Esophagus muscularis mucosa (tissue), 4 donors: Measurements from ENCODE around the gene COL27A1. TPM values are rescaled to one million over a fixed set of nuclear protein-coding genes. Genes with fewer than 3 reads are reported as not detected.

Experiments
- DNase-seq: peaks from one replicate; pipeline ENCODE4 v3.0.0-alpha.2; 2017; ENCODE audit errors: extremely low spot score
- H3K27ac ChIP-seq, 4 donors: fragments of 200-600 bp; sonication (generic); replicated peaks in 1 of 4; 1 replicate in 3 of 4; 2 replicates in 1 of 4; pipeline ENCODE4 v1.5.1; 2016 to 2019; ENCODE audit warnings: mild to moderate bottlenecking in 1 of 4
- H3K27me3 ChIP-seq, 4 donors: fragments of 200-600 bp; sonication (generic); one replicate each; pipeline versions ENCODE4 v1.5.1 to v1.6.0; 2016 to 2019
- H3K36me3 ChIP-seq, 4 donors: fragments of 200-600 bp; sonication (generic); one replicate each; pipeline ENCODE4 v1.5.1; 2016 to 2019
- H3K4me1 ChIP-seq, 4 donors: fragments of 200-600 bp; sonication (generic); one replicate each; pipeline ENCODE4 v1.5.1; 2016 to 2019
- H3K4me3 ChIP-seq, 4 donors: fragments of 200-600 bp; sonication (generic); 1 replicate in 2 of 4; 2 replicates in 2 of 4; pipeline ENCODE4 v1.5.1; 2016 to 2019; ENCODE audit warnings: mild to moderate bottlenecking in 4 of 4, moderate library complexity in 1 of 4
- H3K9me3 ChIP-seq, 4 donors: fragments of 200-600 bp; sonication (generic); 1 replicate in 3 of 4; 2 replicates in 1 of 4; pipeline ENCODE4 v1.5.1; 2016 to 2019
- EP300 ChIP-seq: sonication (generic); formaldehyde crosslinking; IDR thresholded peaks from one replicate; pipeline ENCODE4 v1.6.1; 2017; ENCODE audit warnings: antibody characterized with exemption
- POLR2A ChIP-seq: fragments of 450-650 bp; IDR thresholded peaks from one replicate; pipeline ENCODE4 v1.6.1; 2017; ENCODE audit warnings: antibody characterized with exemption, moderate library complexity, mild to moderate bottlenecking, low read depth
- POLR2AphosphoS5 ChIP-seq, 2 donors: sonication (generic); formaldehyde crosslinking; IDR thresholded peaks; one replicate each; pipeline ENCODE4 v1.6.1; 2017; ENCODE audit warnings: antibody characterized with exemption in 2 of 2
- WGBS: methylation state at CpG from one replicate; pipeline ENCODE4 v1.1.5; 2018; 5-methylcytosine and 5-hydroxymethylcytosine counted together
- intact Hi-C: fragments of 100-400 bp; cut with DNase I; formaldehyde crosslinking; loops from one replicate; pipeline ENCODE4 v1.15.1; 2023
- total RNA-seq, 4 donors: library from RNA; depleted of rRNA; stranded (reverse); fragments of >200 nt; gene quantifications; one replicate each; pipeline versions ENCODE4 v1.1.0 to v1.2.1, GENCODE V29; 2016
- TF ChIP-seq, protein P1 (sequence below), 3 experiments: fragments of 200-600 bp in 2 of 3; fragments of 450-650 bp in 1 of 3; sonication (generic) in 2 of 3; IDR thresholded peaks; one replicate each; pipeline ENCODE4 v1.5.1; 2017 to 2019; ENCODE audit warnings: antibody characterized with exemption in 3 of 3, mild to moderate bottlenecking in 2 of 3, moderate library complexity in 1 of 3

COL27A1 gene
- total RNA-seq, 4 donors from 2014 or later = 1.8 to 3.3 (median 2.7) TPM

DNA sequence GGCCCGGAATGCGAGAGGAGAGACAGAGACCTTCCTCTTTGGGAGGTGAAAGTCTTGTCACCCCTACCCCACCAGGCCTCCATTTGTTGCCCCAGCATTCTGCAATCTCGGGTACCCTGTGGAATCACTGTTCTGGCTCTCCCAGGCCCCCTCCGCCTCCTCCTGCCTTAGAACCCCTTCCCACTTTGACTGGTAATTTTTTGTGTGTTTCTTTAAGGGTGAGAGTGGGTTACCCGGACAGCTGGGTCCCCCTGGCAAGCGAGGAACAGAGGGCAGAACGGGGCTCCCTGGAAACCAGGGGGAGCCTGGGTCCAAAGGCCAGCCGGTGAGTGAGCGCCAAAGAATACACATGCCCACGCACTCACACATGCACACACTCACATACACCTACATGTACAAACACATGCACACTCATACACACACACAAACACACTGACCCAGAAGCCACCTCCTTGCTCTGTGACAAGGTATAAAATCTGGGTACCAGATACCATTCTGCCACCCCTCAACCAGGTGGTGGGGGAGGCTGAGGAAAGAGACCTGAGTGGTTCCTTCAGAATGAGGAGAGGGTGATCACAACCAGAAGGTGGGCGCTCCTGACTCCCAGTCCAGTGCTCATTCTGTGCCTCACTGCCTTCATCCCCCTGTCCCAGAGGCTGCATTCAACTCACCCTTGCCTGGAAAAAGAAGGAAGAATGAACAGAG is 136.7 kb downstream of the COL27A1 start:
- H3K4me1 ChIP-seq = no peaks in the 10 kb centered on the region
- TF ChIP-seq EP300 = no peak
- no peak for TF ChIP-seq POLR2A
- TF ChIP-seq POLR2AphosphoS5 (IDR thresholded peaks at IDR 0.05) = no peak
- TF ChIP-seq, protein P1, sequence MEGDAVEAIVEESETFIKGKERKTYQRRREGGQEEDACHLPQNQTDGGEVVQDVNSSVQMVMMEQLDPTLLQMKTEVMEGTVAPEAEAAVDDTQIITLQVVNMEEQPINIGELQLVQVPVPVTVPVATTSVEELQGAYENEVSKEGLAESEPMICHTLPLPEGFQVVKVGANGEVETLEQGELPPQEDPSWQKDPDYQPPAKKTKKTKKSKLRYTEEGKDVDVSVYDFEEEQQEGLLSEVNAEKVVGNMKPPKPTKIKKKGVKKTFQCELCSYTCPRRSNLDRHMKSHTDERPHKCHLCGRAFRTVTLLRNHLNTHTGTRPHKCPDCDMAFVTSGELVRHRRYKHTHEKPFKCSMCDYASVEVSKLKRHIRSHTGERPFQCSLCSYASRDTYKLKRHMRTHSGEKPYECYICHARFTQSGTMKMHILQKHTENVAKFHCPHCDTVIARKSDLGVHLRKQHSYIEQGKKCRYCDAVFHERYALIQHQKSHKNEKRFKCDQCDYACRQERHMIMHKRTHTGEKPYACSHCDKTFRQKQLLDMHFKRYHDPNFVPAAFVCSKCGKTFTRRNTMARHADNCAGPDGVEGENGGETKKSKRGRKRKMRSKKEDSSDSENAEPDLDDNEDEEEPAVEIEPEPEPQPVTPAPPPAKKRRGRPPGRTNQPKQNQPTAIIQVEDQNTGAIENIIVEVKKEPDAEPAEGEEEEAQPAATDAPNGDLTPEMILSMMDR (IDR thresholded peaks at IDR 0.05) = no peak
- H3K36me3 ChIP-seq = peaks cover 0 to 15% (median 4%) of the 10 kb centered on the region in 4 donors
- peaks cover 0 to 19% (median 2%) of the 10 kb centered on the region in 4 donors for H3K9me3 ChIP-seq
- DNase-seq = no peak
- H3K27ac ChIP-seq = no peak overlapping the region
- intact Hi-C loops = loop anchor here (1.0 to 2.0 kb wide), 3 partner anchors 137 to 210 kb away; partner anchors contain the start of gene COL27A1
- 90% methylated on average over 10 of the region's 11 CpGs for WGBS
- H3K4me3 ChIP-seq = no peak overlapping the region
- peaks cover 0 to 13% (median 0%) of the 10 kb centered on the region in 4 donors for H3K27me3 ChIP-seq

DNA sequence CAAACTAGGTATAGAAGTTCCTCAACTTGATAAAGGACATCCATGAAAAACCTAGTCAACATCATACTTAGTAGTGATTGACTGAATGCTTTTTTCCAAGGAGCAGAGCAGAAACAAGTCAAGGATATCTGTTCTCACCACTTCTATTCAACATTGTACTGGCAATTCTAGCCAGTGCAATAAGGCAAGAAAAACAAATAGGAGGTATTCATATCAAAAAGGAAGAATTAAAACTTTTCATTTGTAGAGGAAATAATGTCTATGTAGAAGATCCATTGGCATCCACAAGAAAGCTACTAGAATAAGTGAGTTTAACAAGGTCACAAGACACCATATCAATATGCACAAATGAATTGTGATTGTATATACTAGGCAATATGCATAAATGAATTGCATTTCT is 139.3 kb downstream of the COL27A1 start:
- H3K4me3 ChIP-seq = no peak overlapping the region
- DNase-seq = no peak
- intact Hi-C loops = no loop called here
- peaks cover 0 to 15% (median 4%) of the 10 kb centered on the region in 4 donors for H3K36me3 ChIP-seq
- peaks cover 0 to 19% (median 2%) of the 10 kb centered on the region in 4 donors for H3K9me3 ChIP-seq
- peaks cover 0 to 13% (median 0%) of the 10 kb centered on the region in 4 donors for H3K27me3 ChIP-seq
- H3K4me1 ChIP-seq = no peaks in the 10 kb centered on the region
- no peak overlapping the region for H3K27ac ChIP-seq
- TF ChIP-seq POLR2A (no peak), EP300 (no peak), POLR2AphosphoS5 (IDR thresholded peaks at IDR 0.05) (no peak)
- TF ChIP-seq, protein P1 (IDR thresholded peaks at IDR 0.05) = no peak

DNA sequence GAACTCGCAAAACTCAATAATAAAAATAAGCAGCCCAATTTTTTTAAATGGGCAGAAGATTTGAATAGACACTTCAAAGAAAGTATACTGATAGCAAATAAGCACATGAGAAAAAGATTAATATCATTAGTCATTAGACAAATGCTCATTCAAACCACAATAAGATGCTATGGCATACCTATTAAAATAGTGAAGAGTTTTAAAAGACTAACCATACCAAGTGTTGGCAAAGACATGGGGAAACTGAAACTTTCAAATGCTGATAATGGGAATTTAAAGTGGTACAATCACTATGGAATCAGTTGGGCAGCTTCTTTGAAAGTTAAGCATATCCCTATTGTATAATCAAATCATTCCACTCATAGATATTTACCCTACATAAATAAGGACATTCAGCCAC is 141.0 kb downstream of the COL27A1 start:
- intact Hi-C loops = no loop called here

DNA sequence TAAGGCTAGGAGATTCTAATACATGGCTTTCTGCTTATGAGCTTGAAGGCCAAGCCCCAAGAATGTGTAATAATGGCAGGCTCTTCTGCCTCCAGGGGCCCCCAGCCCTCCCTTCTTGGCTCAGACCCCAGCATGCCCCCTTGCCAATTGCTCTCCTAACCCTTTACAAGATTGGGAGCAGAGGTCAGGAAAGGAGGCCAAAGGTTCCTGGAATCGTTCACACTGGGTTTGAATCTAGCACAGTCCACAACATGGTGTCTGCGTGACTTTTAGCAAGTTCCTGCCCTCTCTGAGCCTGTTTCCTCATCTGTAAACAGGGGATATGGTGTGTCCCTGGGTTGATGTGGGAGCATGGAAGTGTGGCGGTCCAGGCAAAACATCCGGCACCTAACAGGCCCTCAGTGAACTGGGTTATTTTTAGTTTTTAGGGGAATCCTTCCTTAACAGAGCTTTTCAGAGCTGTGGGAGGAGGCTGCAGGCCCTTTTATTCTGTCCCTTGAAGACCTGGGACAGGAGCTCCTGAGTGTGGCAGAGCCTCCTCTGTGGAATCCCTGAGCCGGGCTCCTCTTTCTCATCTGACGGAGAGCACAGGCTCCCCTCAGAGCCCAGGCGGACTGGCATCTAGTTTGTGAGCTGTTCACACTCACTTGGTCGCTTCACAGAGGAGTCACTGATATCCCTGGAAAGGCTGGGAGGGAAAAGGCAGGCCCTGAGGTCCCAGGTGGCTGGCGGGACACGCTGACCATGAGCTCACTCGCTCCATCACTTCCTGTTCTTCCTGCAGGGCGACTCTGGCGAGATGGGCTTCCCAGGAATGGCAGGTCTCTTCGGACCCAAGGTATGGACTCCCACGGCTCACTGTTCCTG is 144.2 kb downstream of the COL27A1 start:
- WGBS = 84% methylated on average over 11 of the region's 15 CpGs
- H3K27me3 ChIP-seq = no peaks in the 10 kb centered on the region
- H3K27ac ChIP-seq = no peak overlapping the region
- intact Hi-C loops = no loop called here
- H3K9me3 ChIP-seq = peaks cover 0 to 17% (median 2%) of the 10 kb centered on the region in 4 donors
- no peak for TF ChIP-seq EP300
- no peak for TF ChIP-seq POLR2A
- no peak for TF ChIP-seq POLR2AphosphoS5 (IDR thresholded peaks at IDR 0.05)
- TF ChIP-seq, protein P1 (IDR thresholded peaks at IDR 0.05) = no peak
- H3K36me3 ChIP-seq = peaks cover 0 to 7% (median 3%) of the 10 kb centered on the region in 4 donors
- DNase-seq = no peak
- H3K4me3 ChIP-seq = no peak overlapping the region
- H3K4me1 ChIP-seq = no peaks in the 10 kb centered on the region

More for the DNA sequence above, 141.0 kb downstream of the COL27A1 start:
- H3K27me3 ChIP-seq = peaks cover 0 to 6% (median 0%) of the 10 kb centered on the region in 4 donors
- H3K4me1 ChIP-seq = no peaks in the 10 kb centered on the region
- peaks cover 0 to 19% (median 2%) of the 10 kb centered on the region in 4 donors for H3K9me3 ChIP-seq
- TF ChIP-seq, protein P1 (IDR thresholded peaks at IDR 0.05) = no peak
- TF ChIP-seq POLR2A (no peak), POLR2AphosphoS5 (IDR thresholded peaks at IDR 0.05) (no peak), EP300 (no peak)
- 100% methylated on average over 1 of the region's 1 CpG for WGBS
- no peak overlapping the region for H3K27ac ChIP-seq
- no peak for DNase-seq
- H3K4me3 ChIP-seq = no peak overlapping the region
- peaks cover 0 to 15% (median 7%) of the 10 kb centered on the region in 4 donors for H3K36me3 ChIP-seq
